ENCODE results near the gene STS. TPM values are rescaled to one million over a fixed set of nuclear protein-coding genes. Genes with fewer than 3 reads are reported as not detected.
A peak's percentile ranks its signal among the peaks of the same experiment; 100 is the strongest.
"Not testable (repeated sequence)": the region's sequence is repeated elsewhere in the genome, so short reads cannot be mapped to it uniquely, and the experiment has no call there.

The STS gene
- polyA plus RNA-seq, 3 donors from 2014 or later, result 1.6 to 3.7 (median 3.5) TPM

- no peak for DNase-seq
- peaks cover 0 to 5% (median 4%) of the 10 kb centered on the region in 3 donors for H3K36me3 Mint-ChIP-seq
- no peak overlapping the region for H3K27ac Mint-ChIP-seq
- H3K4me1 Mint-ChIP-seq, result no peaks in the 10 kb centered on the region
- no peak overlapping the region for H3K4me3 Mint-ChIP-seq
- no peaks in the 10 kb centered on the region for H3K27me3 Mint-ChIP-seq (ENCODE audit: low read depth in 3 of 3)
- H3K9me3 Mint-ChIP-seq, result peaks cover 0 to 3% (median 0%) of the 10 kb centered on the region in 6 donors
Measured at GRCh38 chrX:7169627-7170026, 22.1 kb downstream of the STS start.

- Mint-ChIP-seq H3K27me3 (ENCODE audit: low read depth in 3 of 3) (no peaks in the 10 kb centered on the region), H3K27ac (no peak overlapping the region), H3K4me1 (no peaks in the 10 kb centered on the region), H3K4me3 (no peak overlapping the region), H3K36me3 (peaks cover 0 to 5% (median 4%) of the 10 kb centered on the region in 3 donors), H3K9me3 (peaks cover 0 to 3% (median 0%) of the 10 kb centered on the region in 6 donors)
- DNase-seq, result peak; percentile 22 to 36 (median 22)
Measured at GRCh38 chrX:7170898-7171297, 23.4 kb downstream of the STS start.

GRCh38 chrX:7178859-7179258 is 31.3 kb downstream of the STS start:
- not testable (repeated sequence) for H3K9me3 Mint-ChIP-seq; DNase-seq; H3K4me1 Mint-ChIP-seq; H3K27ac Mint-ChIP-seq; H3K27me3 Mint-ChIP-seq (ENCODE audit: low read depth in 3 of 3); H3K36me3 Mint-ChIP-seq; H3K4me3 Mint-ChIP-seq

- Mint-ChIP-seq H3K27ac (no peak overlapping the region), H3K36me3 (peaks cover 0 to 10% (median 0%) of the 10 kb centered on the region in 3 donors), H3K27me3 (ENCODE audit: low read depth in 3 of 3) (peaks cover 0 to 2% (median 0%) of the 10 kb centered on the region in 3 donors)
Measured at GRCh38 chrX:7179446-7179845, 31.9 kb downstream of the STS start.

GRCh38 chrX:7184816-7185215 is 37.3 kb downstream of the STS start:
- H3K27me3 Mint-ChIP-seq (ENCODE audit: low read depth in 3 of 3), result peaks cover 0 to 2% (median 0%) of the 10 kb centered on the region in 3 donors
- no peak overlapping the region for H3K4me3 Mint-ChIP-seq
- H3K9me3 Mint-ChIP-seq, result no peaks in the 10 kb centered on the region
- H3K4me1 Mint-ChIP-seq, result no peaks in the 10 kb centered on the region
- no peak for DNase-seq
- no peak overlapping the region for H3K27ac Mint-ChIP-seq
- peaks cover 0 to 10% (median 0%) of the 10 kb centered on the region in 3 donors for H3K36me3 Mint-ChIP-seq

More at GRCh38 chrX:7179446-7179845, 31.9 kb downstream of the STS start:
- DNase-seq, result no peak
- H3K4me1 Mint-ChIP-seq, result no peaks in the 10 kb centered on the region
- no peak overlapping the region for H3K4me3 Mint-ChIP-seq
- H3K9me3 Mint-ChIP-seq, result no peaks in the 10 kb centered on the region

- no peak overlapping the region for H3K4me3 Mint-ChIP-seq
- no peak overlapping the region for H3K27ac Mint-ChIP-seq
- no peak for DNase-seq
- no peaks in the 10 kb centered on the region for H3K9me3 Mint-ChIP-seq
- H3K36me3 Mint-ChIP-seq, result no peaks in the 10 kb centered on the region
- H3K27me3 Mint-ChIP-seq (ENCODE audit: low read depth in 3 of 3), result peaks cover 0 to 2% (median 0%) of the 10 kb centered on the region in 3 donors
- no peaks in the 10 kb centered on the region for H3K4me1 Mint-ChIP-seq
Measured at GRCh38 chrX:7188672-7189071, 41.2 kb downstream of the STS start.

- no peak overlapping the region for H3K4me3 Mint-ChIP-seq
- no peaks in the 10 kb centered on the region for H3K36me3 Mint-ChIP-seq
Measured at GRCh38 chrX:7190157-7190556, 42.6 kb downstream of the STS start.

GRCh38 chrX:7191681-7192110 is 44.2 kb downstream of the STS start:
- Mint-ChIP-seq H3K36me3 (peaks cover 0 to 5% (median 0%) of the 10 kb centered on the region in 3 donors), H3K27ac (no peak overlapping the region), H3K4me3 (no peak overlapping the region), H3K4me1 (no peaks in the 10 kb centered on the region), H3K9me3 (no peaks in the 10 kb centered on the region), H3K27me3 (ENCODE audit: low read depth in 3 of 3) (no peaks in the 10 kb centered on the region)
- no peak for DNase-seq

More at GRCh38 chrX:7190157-7190556, 42.6 kb downstream of the STS start:
- no peaks in the 10 kb centered on the region for H3K4me1 Mint-ChIP-seq
- H3K9me3 Mint-ChIP-seq, result no peaks in the 10 kb centered on the region
- no peak for DNase-seq
- no peak overlapping the region for H3K27ac Mint-ChIP-seq
- H3K27me3 Mint-ChIP-seq (ENCODE audit: low read depth in 3 of 3), result peaks cover 0 to 2% (median 0%) of the 10 kb centered on the region in 3 donors

- DNase-seq, result no peak
- H3K36me3 Mint-ChIP-seq, result peaks cover 4 to 8% (median 4%) of the 10 kb centered on the region in 3 donors
- no peaks in the 10 kb centered on the region for H3K27me3 Mint-ChIP-seq (ENCODE audit: low read depth in 3 of 3)
- H3K4me3 Mint-ChIP-seq, result no peak overlapping the region
- H3K9me3 Mint-ChIP-seq, result no peaks in the 10 kb centered on the region
- H3K4me1 Mint-ChIP-seq, result no peaks in the 10 kb centered on the region
- no peak overlapping the region for H3K27ac Mint-ChIP-seq
Measured at GRCh38 chrX:7192871-7193270, 45.4 kb downstream of the STS start.

GRCh38 chrX:7194606-7195005 is 47.1 kb downstream of the STS start:
- H3K4me3 Mint-ChIP-seq, result no peak overlapping the region
- H3K27ac Mint-ChIP-seq, result no peak overlapping the region
- H3K9me3 Mint-ChIP-seq, result no peaks in the 10 kb centered on the region
- DNase-seq, result no peak
- no peaks in the 10 kb centered on the region for H3K27me3 Mint-ChIP-seq (ENCODE audit: low read depth in 3 of 3)
- peaks cover 4 to 8% (median 4%) of the 10 kb centered on the region in 3 donors for H3K36me3 Mint-ChIP-seq
- no peaks in the 10 kb centered on the region for H3K4me1 Mint-ChIP-seq

Other genes starting within 250 kb of the STS start
- gene PUDP, start 441 bp downstream of the STS start, polyA plus RNA-seq, result 10 to 100 TPM in 2 of 3 donors, 1 to 10 TPM in 1; 5.4 to 17.4 (median 13.0) TPM

Measured in immature natural killer cell (primary cell).